ENCODE data around the gene NSUN7. TPM values are rescaled to one million over a fixed set of nuclear protein-coding genes. Genes with fewer than 3 reads are reported as not detected.
A peak's percentile ranks its signal among the peaks of the same experiment; 100 is the strongest.

Gene NSUN7
- total RNA-seq, 1 donor from 2014 or later = 4.7 TPM

GRCh38 chr4:40789771-40790170 is 40.0 kb downstream of the NSUN7 start:
- Mint-ChIP-seq H3K4me3 (no peak overlapping the region), H3K27me3 (ENCODE audit: low read depth) (no peaks in the 10 kb centered on the region), H3K36me3 (ENCODE audit: low read depth) (no peaks in the 10 kb centered on the region), H3K27ac (ENCODE audit: unreplicated experiment) (no peak overlapping the region), H3K9me3 (no peaks in the 10 kb centered on the region), H3K4me1 (no peaks in the 10 kb centered on the region)
- TF ChIP-seq CTCF (conservative IDR thresholded peaks at IDR 0.05) = no peak
- no peak for DNase-seq (ENCODE audit: low read depth, low spot score)

GRCh38 chr4:40800064-40800463 is 50.3 kb downstream of the NSUN7 start:
- Mint-ChIP-seq H3K36me3 (ENCODE audit: low read depth) (no peaks in the 10 kb centered on the region), H3K27me3 (ENCODE audit: low read depth) (no peaks in the 10 kb centered on the region)

GRCh38 chr4:40804598-40804997 is 54.8 kb downstream of the NSUN7 start:
- no peak for TF ChIP-seq CTCF (conservative IDR thresholded peaks at IDR 0.05)
- no peak for DNase-seq (ENCODE audit: low read depth, low spot score)
- H3K9me3 Mint-ChIP-seq = no peaks in the 10 kb centered on the region
- H3K4me1 Mint-ChIP-seq = no peaks in the 10 kb centered on the region
- H3K4me3 Mint-ChIP-seq = no peak overlapping the region
- H3K36me3 Mint-ChIP-seq (ENCODE audit: low read depth) = no peaks in the 10 kb centered on the region
- H3K27ac Mint-ChIP-seq (ENCODE audit: unreplicated experiment) = no peak overlapping the region
- H3K27me3 Mint-ChIP-seq (ENCODE audit: low read depth) = no peaks in the 10 kb centered on the region

More at GRCh38 chr4:40800064-40800463, 50.3 kb downstream of the NSUN7 start:
- H3K4me1 Mint-ChIP-seq = no peaks in the 10 kb centered on the region
- H3K27ac Mint-ChIP-seq (ENCODE audit: unreplicated experiment) = no peak overlapping the region
- no peak for DNase-seq (ENCODE audit: low read depth, low spot score)
- TF ChIP-seq CTCF (conservative IDR thresholded peaks at IDR 0.05) = no peak
- H3K9me3 Mint-ChIP-seq = no peaks in the 10 kb centered on the region
- H3K4me3 Mint-ChIP-seq = no peak overlapping the region

- DNase-seq (ENCODE audit: low read depth, low spot score) = no peak
- Mint-ChIP-seq H3K4me3 (no peak overlapping the region), H3K27ac (ENCODE audit: unreplicated experiment) (no peak overlapping the region), H3K9me3 (no peaks in the 10 kb centered on the region), H3K4me1 (peaks cover 10% of the 10 kb centered on the region), H3K27me3 (ENCODE audit: low read depth) (no peaks in the 10 kb centered on the region), H3K36me3 (ENCODE audit: low read depth) (peaks cover 10% of the 10 kb centered on the region)
- no peak for TF ChIP-seq CTCF (conservative IDR thresholded peaks at IDR 0.05)
These were observed 59.2 kb downstream of the NSUN7 start for GRCh38 chr4:40808926-40809457.

- TF ChIP-seq CTCF (conservative IDR thresholded peaks at IDR 0.05) = no peak
- H3K4me1 Mint-ChIP-seq = peaks cover 10% of the 10 kb centered on the region
- no peaks in the 10 kb centered on the region for H3K27me3 Mint-ChIP-seq (ENCODE audit: low read depth)
- H3K4me3 Mint-ChIP-seq = no peak overlapping the region
- H3K9me3 Mint-ChIP-seq = no peaks in the 10 kb centered on the region
- peak overlapping the region; percentile 83 for H3K27ac Mint-ChIP-seq (ENCODE audit: unreplicated experiment)
- peaks cover 20% of the 10 kb centered on the region for H3K36me3 Mint-ChIP-seq (ENCODE audit: low read depth)
- DNase-seq (ENCODE audit: low read depth, low spot score) = no peak
These were observed 62.2 kb downstream of the NSUN7 start for GRCh38 chr4:40811956-40812355.
